ENCODE measurements around the gene NYAP1. TPM values are rescaled to one million over a fixed set of nuclear protein-coding genes. Genes with fewer than 3 reads are reported as not detected.
"Not testable (repeated sequence)": the region's sequence is repeated elsewhere in the genome, so short reads cannot be mapped to it uniquely, and the experiment has no call there.

Gene NYAP1
- polyA plus RNA-seq (ENCODE audit: insufficient read length in 3 of 3) = 1 to 10 TPM; 1.6 to 2.9 (median 2.4) TPM
- long read RNA-seq, donor 1, partial matches to known transcripts = 20 of 56 reads
- long read RNA-seq, donor 1, other reads (novel, unspliced or antisense) = 36 of 56 reads
- long read RNA-seq, donor 2 = 0 reads
- long read RNA-seq, donor 3 = 0 reads
- long read RNA-seq, donor 4, partial matches to known transcripts = 0 of 1 reads
- long read RNA-seq, donor 4, other reads (novel, unspliced or antisense) = 0 of 1 reads
- long read RNA-seq, donor 5 = 0 reads
- long read RNA-seq, donor 6 = 0 reads
- long read RNA-seq, donor 7 = 0 reads
- long read RNA-seq, donor 8 = 0 reads
- long read RNA-seq, donor 9, partial matches to known transcripts = 0 of 1 reads
- long read RNA-seq, donor 9, other reads (novel, unspliced or antisense) = 0 of 1 reads
- long read RNA-seq, donor 10 = 0 reads
- long read RNA-seq, donor 11 = 0 reads
- long read RNA-seq, donor 12 = 0 reads
- long read RNA-seq, donor 13 = 0 reads
- long read RNA-seq, donor 14 = 0 reads
- long read RNA-seq, donor 15 = 0 reads
- long read RNA-seq, donor 16 = 0 reads

- DNase-seq (ENCODE audit: extremely low read depth in 1 of 11, low read depth in 9 of 11, low spot score in 4 of 11) = peak in 4 of 11 donors; percentile 50 to 63 (median 56)
Observed at GRCh38 chr7:100483722-100484672, at the start of gene NYAP1. Gene NYAP1 (plus strand): TSS chr7:100483927. CDS start chr7:100485312, 1,385 bp downstream.

DNA sequence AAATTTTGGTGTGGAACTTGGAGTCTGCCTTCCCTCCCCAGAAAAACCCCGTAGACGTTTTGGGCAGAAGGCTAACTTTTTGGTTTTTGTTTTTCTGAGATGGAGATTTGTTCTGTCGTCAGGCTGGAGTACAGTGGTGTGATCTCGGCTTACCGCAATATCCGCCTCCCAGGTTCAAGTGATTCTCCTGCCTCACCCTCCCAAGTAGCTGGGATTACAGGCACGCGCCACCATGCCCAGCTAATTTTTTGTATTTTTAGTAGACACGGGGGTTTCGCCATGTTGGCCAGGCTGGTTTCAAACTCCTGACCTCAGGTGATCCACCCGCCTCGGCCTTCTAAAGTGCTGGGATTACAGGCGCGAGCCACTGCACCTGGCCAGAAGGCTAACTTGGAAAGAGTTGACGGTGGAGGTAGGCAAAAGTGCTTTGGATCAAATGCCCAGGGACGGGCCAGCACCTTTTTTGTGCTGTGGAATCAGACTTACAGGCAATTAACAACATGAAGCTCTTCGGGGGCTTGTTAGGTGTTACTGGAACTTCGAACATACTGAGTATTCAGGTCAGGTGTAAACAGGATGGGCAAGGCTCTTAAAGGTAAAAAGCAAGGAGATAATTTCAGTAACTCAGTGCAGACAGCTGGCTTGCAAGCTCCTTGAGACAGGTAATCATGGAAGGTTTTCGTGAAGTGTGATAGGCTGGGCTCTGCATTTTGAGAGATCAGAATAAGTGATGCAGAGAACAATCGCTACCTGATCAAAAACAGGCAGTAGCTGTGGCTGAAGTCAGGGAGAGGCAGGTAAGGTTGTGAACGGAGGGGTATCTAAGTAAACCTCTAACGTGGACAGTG is 49.2 kb upstream of the NYAP1 start:
- DNase-seq (ENCODE audit: extremely low read depth in 1 of 11, low read depth in 9 of 11, low spot score in 4 of 11) = no peak

DNA sequence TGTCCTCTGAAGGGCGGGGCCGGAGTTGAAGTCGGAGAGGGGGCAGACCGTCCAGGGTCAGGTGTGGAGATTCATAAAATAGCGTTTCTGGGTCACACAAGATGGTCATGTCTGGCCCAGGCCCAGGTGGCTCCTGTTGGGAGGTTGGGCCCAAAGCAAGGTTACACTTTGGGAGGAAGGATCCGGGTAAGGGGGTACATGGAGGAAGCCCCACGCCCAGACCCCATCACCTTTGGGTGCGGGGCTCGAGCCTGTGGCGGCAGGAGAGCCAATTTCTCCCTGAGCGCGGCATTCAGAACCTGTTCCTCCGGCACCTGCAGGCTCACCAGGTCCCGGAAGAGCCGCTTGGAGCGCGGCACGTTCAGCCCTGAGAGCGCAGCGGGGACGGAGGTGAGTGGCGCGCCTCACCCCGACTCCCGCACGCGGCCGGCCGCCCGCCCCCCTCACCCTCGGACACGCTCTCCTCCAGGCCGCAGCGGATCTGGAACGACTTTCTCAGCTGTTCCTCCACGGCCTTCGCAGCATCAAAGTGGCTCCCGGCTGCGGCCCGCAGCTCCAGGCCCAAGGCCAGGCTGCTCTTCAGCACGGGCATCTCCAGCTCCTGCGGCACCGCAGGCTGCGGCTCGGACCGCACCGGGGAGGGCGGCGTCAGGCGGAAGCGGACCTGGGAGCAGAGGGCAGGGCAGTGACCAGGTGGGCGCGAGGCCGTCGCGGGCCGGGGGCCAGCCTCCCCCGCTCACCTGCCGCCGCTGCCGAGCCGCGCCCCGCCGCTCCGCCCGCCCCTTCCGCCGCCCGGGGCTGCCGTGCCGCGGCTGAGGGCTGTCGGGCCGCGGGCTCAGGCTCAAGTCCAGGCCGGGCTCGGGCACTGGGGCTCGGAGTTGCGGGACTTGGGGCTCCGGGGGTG is 48.1 kb upstream of the NYAP1 start:
- DNase-seq (ENCODE audit: extremely low read depth in 1 of 11, low read depth in 9 of 11, low spot score in 4 of 11) = peak in 1 of 11 donors; percentile 23

DNA sequence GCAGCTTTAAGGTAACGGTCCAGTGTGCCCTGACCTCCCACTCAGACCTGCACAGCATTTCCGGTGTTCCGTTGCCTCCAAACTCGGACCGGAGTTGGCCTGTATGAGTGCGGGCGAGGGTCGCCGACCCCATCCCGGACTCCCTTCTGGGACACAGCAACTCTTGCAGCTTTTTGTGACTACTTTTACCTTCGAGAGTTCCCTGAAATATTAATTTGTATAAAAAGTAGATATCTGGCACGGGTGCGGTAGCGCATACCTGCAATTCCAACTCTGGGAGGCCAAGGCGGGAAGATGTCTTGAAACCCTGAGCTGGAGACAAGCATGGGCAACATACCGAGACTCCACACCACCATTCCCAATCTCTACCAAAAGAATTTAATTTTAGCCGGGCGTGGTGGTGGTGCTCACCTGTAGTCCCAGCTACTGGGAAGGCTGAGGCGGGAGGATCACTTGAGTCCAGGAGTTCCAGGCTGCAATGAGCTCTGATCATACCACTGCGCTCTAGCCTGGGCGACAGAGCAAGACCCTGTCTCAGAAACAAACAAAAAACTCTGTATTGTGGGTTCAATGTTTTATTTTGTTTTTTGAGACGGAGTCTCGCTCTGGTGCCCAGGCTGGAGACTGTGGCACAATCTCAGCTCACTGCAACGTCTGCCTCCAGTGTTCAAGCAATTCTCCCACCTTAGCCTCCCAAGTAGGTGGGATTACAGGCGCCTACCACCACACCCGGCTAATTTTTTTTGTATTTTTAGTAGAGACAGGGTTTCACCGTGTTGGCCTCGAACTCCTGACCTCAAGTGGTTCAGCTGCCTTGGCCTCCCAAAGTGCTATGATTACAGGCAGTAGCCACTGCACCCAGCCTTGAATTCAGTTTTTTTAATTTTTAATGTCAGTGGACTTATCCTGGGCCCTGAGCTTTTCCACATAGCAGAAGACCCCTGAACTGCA is 46.3 kb upstream of the NYAP1 start:
- DNase-seq (ENCODE audit: extremely low read depth in 1 of 11, low read depth in 9 of 11, low spot score in 4 of 11) = no peak

DNA sequence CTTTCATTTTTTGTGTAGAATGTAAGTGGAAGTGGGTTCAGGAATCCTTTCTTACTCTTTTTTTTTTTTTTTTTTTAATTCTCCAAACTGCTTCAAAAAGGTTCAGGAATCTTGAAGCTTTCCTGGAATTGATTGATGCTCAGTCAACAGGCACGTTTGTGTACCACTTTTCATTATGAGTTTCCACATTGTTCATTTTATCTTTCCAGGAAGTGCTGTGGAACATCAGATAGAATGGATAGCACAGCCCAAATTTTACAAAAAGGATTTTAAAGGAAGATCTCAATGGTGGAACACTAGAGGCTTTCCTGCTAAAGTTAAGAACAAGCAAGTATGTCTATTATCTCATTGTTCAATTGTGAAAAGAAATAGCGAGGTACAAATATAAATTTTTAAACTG is 45.6 kb upstream of the NYAP1 start:
- no peak for DNase-seq (ENCODE audit: extremely low read depth in 1 of 11, low read depth in 9 of 11, low spot score in 4 of 11)

DNA sequence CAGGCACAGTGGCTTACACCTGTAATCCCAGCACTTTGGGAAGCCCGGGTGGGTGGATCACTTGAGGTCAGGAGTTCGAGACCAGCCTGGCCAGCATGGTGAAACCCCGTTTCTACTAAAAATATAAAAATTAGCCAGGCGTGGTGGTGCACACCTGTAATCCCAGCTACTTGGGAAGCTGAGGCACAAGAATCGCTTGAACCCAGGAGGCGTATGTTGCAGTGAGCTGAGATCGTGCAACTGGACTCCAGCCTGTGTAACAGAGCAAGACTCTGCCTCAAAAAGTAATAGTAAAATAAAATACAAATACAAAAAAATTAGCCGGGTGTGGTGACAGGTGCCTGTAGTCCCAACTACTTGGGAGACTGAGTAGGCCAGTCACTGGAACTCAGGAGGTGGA is 45.0 kb upstream of the NYAP1 start:
- not testable (repeated sequence) for DNase-seq (ENCODE audit: extremely low read depth in 1 of 11, low read depth in 9 of 11, low spot score in 4 of 11)

DNA sequence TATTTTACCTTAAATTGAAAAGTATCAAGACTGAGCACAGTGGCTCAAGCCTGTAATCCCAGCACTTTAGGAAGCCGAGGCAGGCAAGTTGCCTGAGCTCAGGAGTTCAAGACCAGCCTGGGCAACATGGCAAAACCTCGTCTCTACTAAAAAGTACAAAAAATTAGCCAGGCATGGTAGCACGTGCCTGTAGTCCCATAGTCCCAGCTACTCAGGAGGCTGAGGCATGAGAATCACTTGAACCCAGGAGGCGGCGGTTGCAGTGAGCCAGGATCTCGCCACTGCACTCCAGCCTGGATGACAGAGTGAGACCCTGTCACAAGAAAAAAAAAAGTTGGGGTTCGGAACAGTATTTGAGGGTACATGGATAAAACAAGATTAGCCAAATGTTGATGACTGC is 44.5 kb upstream of the NYAP1 start:
- DNase-seq (ENCODE audit: extremely low read depth in 1 of 11, low read depth in 9 of 11, low spot score in 4 of 11) = not testable (repeated sequence)

- DNase-seq (ENCODE audit: extremely low read depth in 1 of 11, low read depth in 9 of 11, low spot score in 4 of 11) = no peak
Observed at GRCh38 chr7:100441641-100442535, 41.8 kb upstream of the NYAP1 start.

DNA sequence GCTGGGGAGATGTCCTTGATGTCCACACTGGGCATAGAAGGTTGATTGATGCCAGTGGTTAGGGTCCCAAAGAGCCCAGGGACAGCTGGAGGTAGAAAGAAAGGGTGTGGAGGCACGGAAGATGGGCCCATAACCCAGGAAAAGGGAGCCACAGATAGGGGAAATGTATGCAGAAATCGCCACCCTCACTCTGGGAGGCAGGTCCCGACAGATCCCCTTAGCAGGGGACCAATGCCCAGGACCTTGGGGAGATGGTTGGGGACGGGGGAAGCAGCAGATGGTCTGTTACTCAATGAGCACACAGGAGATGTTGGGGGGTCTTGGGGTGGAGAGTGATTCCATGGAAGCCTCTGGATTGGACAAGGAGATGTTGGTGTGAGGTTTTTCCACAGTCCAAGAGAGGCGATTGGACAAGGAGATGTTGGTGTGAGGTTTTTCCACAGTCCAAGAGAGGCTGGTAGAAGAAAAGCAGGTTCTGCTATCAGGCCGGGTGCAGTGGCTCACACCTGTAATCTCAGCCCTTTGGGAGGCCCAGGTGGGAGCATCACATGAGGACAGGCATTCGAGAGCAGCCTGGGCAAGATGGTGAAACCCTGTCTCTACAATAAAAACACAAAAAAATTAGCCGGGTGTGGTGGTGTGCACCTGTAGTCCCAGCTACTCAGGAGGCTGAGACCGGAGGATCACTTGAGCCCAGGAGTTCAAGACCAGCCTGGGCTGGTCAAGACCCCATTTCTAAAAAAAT is 40.5 kb upstream of the NYAP1 start:
- DNase-seq (ENCODE audit: extremely low read depth in 1 of 11, low read depth in 9 of 11, low spot score in 4 of 11) = no peak

DNA sequence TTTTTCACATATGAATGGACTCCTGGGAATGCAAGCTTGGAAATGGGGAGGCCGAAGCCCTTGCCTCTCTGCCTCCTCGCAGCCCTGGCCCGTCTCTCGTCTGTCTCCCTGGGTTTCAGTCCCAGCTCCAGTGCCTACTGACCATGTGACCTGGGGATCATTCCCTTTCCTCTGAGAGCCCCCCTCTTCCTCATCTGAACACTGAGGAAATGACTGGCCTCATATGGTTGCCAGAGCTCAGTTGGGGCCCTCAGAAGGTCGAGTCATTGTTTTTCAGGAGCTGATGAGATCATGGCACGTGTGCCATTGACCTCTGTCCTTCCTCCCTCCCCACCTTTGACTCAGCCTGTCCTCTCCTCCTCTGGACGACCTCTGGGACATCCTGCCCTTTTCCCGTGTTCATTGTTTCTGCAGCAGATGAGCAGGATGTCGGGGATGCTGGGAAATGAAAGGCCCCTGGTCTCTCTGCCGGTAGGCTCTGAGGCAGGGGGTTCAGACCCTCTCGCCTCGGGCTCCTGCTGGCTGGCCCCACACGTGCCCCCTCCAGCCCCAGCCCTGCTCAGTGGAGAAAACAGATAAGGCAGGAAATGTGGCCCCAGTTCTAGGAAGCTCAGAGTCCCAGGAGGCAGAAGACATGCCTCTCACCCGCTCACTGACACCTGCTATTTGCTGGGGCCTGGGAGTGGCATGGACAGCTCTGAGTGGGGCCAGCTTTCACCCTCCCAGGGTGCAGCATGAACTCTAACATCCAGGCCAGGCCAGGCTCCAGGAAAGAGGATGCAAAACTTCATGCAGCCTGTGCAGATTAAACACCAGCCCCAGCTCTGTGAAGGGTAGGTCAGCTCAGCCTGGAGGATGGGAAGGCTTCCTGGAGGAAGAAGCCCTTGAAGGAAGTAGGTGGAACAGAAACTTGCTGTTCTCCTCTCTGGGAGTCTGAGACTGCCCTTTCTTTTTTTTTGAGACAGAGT is 39.1 kb upstream of the NYAP1 start:
- no peak for DNase-seq (ENCODE audit: extremely low read depth in 1 of 11, low read depth in 9 of 11, low spot score in 4 of 11)

DNA sequence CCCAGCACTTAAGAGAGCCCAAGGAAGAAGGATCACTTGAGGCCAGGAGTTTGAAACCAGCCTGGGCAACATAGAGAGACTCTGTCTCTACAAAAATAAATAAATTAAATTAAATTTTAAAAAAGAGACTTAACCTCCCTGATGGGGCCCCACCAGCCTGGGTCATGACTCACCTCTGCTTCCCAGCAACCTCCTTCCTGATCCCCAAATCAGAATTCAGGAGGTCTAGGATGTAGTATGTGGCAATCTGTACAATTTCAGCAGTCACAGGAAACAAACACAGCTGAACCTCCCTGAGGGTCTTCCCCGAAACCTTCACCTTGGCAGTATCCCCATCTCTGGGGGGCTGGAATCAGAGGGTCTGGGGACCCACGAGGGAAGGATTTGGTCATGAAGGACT is 37.7 kb upstream of the NYAP1 start:
- no peak for DNase-seq (ENCODE audit: extremely low read depth in 1 of 11, low read depth in 9 of 11, low spot score in 4 of 11)

DNA sequence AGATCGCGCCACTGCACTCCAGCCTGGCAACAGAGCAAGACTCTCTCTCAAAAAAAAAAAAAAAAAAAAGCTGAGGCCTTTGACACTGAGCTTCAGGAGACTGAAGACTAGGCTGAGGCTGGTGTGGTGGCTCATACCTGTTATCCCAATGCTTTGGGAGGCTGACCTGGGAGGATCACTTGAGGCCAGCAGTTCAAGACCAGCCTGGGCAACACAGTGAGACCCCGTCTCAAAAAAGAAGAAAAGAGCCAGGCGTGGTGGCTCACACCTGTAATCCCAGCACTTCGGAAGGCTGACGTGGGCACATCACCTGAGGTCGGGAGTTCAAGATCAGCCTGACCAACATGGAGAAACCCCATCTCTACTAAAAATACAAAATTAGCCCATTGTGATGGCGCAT is 36.4 kb upstream of the NYAP1 start:
- not testable (repeated sequence) for DNase-seq (ENCODE audit: extremely low read depth in 1 of 11, low read depth in 9 of 11, low spot score in 4 of 11)

DNA sequence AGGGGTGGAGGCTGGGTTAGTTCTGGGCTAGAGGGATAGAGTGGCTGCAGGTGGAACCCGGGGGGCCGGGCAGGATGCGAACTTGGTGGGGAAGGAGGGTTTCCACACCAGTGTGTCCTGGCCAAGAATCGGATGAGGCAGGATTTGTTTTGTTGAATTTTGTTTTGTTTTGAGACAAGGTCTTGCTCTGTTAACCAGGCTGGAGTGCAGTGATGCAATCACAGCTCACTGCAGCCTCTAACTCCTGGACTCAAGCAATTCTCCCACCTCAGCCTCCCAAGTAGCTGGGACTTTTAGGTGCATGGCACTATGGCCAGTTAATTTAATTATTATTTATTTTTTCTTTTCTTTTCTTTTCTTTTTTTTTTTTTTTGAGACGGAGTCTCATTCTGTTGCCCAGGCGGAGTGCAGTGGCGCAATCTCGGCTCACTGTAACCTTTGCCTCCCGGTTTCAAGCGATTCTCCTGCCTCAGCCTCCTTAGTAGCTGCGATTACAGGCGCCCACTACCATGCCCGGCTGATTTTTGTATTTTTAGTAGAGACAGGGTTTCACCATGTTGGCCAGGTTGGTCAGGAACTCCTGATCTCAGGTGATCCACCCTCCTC is 34.4 kb upstream of the NYAP1 start:
- no peak for DNase-seq (ENCODE audit: extremely low read depth in 1 of 11, low read depth in 9 of 11, low spot score in 4 of 11)

GRCh38 chr7:100452513-100452912 is 31.2 kb upstream of the NYAP1 start:
- no peak for DNase-seq (ENCODE audit: extremely low read depth in 1 of 11, low read depth in 9 of 11, low spot score in 4 of 11)
